Retinal pigment epithelial cell (primary cell): Measurements from ENCODE around the gene ZNF221.
"Not testable (repeated sequence)": the region's sequence is repeated elsewhere in the genome, so short reads cannot be mapped to it uniquely, and the experiment has no call there.

Experiments
- DNase-seq: peaks from one replicate; pipeline ENCODE4 v3.0.0-alpha.2; 2010; ENCODE audit warnings: low read depth
- H3K4me3 ChIP-seq: 2 replicates; pipeline ENCODE4 v1.5.1; 2011; ENCODE audit warnings: mild to moderate bottlenecking, low read length, control low read depth, moderate library complexity
- CTCF ChIP-seq: conservative IDR thresholded peaks from 2 replicates; pipeline ENCODE4 v1.5.1; 2011; ENCODE audit warnings: low read depth, low read length, control low read depth, inconsistent platforms

The ZNF221 gene

GRCh38 chr19:43936188-43936587, 14.8 kb upstream of the ZNF221 start:
- H3K4me3 ChIP-seq, result no peak overlapping the region
- no peak for TF ChIP-seq CTCF
- no peak for DNase-seq

GRCh38 chr19:43939557-43940260, 11.3 kb upstream of the ZNF221 start:
- no peak for TF ChIP-seq CTCF
- DNase-seq, result no peak
- H3K4me3 ChIP-seq, result no peak overlapping the region

- TF ChIP-seq CTCF, result no peak
- H3K4me3 ChIP-seq, result no peak overlapping the region
- DNase-seq, result no peak
Observed at GRCh38 chr19:43940719-43941118, 10.3 kb upstream of the ZNF221 start.

- DNase-seq, result no peak
- H3K4me3 ChIP-seq, result no peak overlapping the region
- no peak for TF ChIP-seq CTCF
Observed at GRCh38 chr19:43941209-43941608, 9.8 kb upstream of the ZNF221 start.

GRCh38 chr19:43947412-43947811, 3.6 kb upstream of the ZNF221 start:
- H3K4me3 ChIP-seq, DNase-seq: not testable (repeated sequence)

GRCh38 chr19:43949803-43950202, 1.2 kb upstream of the ZNF221 start:
- DNase-seq, H3K4me3 ChIP-seq: not testable (repeated sequence)

GRCh38 chr19:43956827-43957226, 5.8 kb downstream of the ZNF221 start:
- H3K4me3 ChIP-seq, result no peak overlapping the region
- no peak for DNase-seq
- no peak for TF ChIP-seq CTCF

- TF ChIP-seq CTCF, result no peak
- no peak for DNase-seq
- H3K4me3 ChIP-seq, result no peak overlapping the region
Observed at GRCh38 chr19:43957891-43958290, 6.9 kb downstream of the ZNF221 start.
